GM19023 (cell line): ENCODE data around the gene SMCP.

Source experiments
- ATAC-seq: cut with Tn5 transposase; IDR thresholded peaks from one replicate; pipeline ENCODE4 v1.9.1; 2021; ENCODE audit warnings: mild to moderate bottlenecking, moderate library complexity; ENCODE audit not compliant: unreplicated experiment

The SMCP gene

DNA sequence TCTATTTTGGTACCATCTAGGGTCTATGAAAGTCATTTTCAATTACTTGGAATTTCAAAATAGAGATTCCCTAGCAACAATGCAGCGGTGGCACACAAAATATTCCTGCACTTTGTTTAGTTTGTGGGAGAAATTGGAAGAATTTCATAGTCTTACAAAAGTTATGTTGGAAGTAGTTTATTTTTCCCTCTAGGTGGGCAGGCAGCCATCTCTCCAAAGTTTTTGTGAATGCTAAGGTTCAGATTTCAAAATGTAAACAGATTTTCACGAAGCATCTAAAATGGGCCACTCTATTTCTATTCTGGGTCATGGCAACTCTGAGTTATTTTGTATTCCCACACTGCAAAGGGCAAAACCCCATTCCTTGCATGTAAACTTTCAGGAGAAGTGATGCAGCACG is 8.0 kb downstream of the SMCP start:
- no peak for ATAC-seq

DNA sequence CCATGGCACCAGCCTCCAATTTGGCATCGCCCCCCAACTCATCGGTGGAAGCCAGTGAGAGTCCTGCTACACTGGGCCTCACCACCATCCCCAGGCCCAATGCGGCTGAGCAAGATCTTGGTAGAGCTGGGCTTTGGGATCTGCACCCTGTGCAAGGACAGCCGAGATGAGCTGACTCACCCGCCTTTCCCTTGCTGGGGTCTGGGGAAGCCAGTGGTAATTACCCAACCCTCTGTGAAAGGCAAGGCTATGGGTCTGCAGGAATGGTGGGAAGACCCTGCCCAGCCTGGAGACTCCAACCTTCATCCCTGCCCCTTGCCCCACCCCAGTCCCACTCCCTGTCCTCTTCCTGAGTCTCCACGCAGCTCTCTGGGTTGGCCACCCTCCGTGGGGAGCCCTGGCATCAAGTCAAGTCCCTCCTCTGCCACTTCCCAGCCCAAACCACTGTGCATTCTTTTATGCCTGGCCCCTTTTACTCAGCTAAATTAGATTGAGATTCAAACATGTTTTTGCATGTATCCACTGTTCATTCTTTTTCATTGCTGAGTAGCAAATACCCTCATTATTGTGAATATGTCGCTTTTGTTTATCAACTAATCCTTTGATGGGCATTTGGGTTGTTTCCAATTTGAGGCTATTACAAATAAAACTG is 8.8 kb downstream of the SMCP start:
- ATAC-seq, result no peak

DNA sequence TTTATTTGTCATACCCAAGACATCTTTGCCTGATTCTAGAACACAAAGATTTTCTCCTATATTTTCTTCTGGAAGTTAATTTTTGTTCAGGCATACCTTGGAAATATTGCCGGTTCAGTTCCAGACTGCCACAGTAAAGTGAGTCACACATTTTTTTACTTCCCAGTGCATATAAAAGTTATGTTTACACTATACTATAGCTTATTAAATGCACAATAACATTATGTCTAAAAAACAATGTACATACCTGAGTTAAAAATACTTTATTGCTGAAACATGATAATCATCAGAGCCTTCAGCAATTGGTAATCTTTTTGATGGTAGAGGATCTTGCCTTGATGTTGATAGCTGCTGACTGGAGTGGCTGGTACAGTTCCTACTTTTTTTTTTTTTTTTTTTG is 10.0 kb downstream of the SMCP start:
- ATAC-seq, result no peak

DNA sequence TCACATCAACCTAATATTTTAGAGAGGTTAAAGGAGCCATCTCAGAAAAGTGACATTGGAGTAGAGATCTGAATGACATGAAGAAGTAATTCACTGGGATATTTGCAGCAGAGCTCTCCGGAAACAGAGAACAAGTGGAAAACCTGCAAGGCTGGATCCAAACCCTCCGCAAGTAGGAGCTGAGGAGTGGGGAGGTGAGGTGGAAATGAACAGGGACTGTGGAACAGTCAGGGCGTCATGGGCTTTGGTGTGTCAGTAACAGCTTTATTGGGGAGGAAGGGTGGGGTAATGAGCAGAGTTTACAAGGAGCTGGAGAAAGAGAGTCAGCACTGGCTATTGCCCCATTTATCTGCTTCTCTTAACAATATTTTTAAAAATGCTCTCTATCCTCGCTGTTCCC is 20.9 kb downstream of the SMCP start:
- no peak for ATAC-seq

DNA sequence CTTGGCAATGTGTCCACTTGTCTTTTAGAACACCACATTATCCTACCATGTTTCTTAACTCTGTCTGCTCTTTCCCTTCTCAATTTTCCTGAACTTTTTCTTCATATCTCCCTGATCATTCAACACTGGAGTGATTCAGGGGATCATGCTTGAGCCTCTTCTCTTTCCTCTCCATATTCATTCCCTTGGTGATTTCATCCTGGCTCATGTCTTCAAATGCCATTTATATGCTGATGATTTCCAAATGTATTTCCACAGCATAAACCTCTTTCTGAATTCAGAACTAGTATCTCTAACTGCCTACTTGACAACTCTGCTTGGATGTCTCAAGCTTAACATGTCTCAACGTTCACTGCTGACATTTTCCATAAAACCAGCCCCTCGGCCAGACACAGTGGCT is 21.8 kb downstream of the SMCP start:
- ATAC-seq, result no peak

DNA sequence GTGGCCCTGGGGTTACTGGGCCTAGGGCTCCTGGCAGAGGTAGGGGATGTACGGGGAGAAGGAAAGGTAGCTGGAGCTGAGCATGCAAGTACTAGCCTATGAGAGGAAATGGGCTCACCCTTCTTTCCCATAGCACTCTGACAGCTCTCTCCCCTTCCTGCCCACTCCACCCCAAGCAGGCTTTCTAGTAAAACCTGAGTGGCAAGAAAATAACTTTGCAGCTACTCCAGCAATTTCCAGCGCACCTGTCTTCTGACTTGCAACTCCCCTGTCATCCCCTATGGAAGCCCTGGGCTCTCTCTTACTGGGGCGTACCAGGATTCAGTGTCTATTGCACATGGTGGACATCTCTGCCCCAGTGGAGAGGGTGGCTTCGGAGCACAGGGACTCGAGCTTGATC is 23.5 kb downstream of the SMCP start:
- ATAC-seq, result no peak

DNA sequence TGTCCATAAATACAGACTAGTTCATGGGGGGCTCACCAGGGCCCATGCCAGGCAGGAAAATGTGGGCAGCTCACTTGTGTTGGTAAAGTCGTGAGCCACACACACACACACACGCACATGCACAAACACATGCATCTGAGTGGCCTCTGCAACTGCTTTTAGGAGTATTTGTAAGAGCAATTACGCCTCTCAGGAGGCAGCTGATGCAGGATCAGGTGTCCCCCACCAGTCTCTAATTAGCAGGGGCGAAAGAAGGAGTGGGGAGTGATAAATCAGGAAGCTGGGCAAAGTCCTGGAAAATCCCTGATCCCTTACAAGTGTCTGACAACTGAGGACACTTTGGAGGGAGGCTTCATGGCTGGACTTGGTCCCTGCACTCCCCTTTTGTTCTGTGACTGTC is 24.5 kb downstream of the SMCP start:
- ATAC-seq, result no peak

DNA sequence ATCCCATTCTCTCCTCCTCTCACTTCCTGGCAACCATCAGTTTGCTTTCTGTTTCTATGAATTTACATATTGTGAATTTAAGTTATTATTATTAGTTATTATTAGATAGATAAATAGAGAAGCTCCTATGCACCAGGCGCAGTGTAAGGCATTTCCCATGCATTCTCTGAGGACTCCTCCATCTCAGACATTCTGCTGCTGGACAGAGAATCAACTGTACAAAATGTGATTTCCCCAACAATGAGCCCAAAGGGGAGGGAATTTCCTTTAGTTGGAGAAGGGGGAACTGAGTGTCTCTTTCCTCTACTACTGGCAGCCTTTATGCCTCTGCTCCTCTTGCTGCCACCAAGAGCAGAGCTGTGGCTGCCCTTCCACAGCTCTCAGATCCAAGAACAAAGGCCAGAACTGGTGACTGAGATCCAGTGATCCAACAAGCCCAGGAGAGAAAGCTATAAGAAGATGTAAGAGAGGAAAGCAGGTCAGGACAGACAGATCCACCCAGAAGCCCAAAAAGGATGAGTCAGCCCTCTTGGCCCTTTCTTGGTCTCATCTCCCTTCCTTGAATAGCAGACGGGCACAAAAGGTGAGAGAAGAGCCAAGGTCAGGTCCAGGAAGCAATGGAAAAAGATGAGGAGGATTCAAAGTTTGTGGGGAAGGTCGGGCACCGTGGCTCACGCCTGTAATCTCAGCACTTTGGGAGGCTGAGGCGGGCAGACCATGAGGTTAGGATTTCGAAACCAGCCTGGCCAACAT is 26.7 kb downstream of the SMCP start:
- ATAC-seq, result no peak

DNA sequence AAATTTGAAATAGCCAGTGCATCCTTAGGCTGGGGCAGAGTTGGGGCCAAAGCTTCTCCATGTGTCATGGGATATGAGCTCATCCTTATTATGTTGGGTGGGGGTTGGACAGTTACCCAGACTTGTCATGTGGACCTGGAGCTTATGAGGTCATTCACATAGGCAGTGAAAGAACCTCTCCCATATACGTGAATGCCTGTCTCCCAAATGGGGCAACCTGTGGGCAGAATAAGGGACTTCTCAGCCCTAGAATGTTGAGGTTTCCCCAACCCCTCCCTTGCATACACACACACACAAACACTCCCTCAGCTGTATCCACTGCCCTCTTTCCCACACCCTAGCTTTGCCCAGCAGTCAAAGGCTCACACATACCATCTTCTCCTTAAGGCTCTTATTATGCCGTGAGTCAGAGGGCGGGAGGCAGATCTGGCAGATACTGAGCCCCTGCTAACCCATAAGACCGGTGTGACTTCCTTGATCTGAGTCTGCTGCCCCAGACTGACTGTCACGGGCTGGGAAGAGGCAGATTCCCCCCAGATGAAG is 28.0 kb downstream of the SMCP start:
- no peak for ATAC-seq

DNA sequence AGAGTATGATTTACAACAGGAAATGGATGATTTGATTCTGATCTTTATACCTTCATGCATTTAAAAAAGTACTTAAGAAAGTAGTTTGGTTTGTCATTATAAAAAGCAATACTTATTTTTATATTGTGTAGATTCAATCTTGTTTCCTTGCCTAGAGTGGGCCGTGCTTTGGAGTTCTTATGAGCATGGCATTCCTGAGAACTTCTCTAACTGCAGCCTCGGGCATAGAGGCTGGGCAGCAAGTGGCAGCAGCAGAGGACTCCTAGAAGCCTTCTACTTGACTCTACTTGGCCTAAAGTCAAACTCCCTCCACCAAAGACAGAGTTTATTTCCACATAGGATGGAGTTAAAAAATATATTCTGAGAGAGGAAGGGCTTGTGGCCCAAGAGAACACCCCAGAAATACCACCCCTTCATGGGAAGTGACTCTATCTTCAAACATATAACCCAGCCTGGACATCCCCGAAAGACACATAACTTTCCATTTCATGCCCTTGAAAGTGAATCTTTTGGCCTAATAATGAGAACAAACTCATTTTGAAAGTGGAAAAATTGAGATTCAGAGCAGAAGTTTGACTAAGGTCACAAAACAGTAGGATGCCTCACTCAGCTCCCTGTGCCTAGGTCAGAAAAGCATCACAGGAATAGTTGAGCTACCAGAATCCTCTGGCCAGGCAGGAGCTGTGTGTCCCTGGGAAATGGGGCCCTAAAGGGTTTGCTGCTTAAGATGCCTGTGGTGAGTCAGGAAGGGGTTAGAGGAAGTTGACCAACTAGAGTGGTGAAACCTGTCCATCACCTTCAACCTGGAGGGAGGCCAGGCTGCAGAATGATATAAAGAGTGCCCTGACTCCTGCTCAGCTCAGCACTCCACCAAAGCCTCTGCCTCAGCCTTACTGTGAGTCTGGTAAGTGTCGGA is 29.8 kb downstream of the SMCP start, which contains the start of gene IVL:
TSS of gene IVL (plus strand) at position 861 of the 916 bp plus-strand sequence. CDS start 1,252 bp downstream, outside the sequence.
- ATAC-seq, result no peak

DNA sequence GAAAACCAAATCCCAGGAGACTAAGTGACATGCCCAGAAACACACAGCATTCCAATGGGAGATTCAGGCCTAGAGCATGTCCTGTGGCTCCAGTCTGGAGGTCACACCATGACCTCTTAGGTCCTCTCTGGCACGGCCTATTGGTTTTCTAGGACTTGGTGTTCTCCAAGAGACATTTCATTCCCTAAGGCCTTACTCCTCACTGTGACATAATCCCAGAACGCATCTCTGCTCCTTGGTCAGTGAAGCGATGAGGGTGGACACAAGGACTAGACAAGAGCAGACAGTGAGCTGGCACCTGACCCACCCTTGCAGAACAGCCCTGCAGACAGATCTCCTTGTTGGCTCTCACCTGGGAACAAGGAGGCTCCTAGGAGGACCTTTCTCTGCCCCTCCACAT is 31.1 kb downstream of the SMCP start:
- no peak for ATAC-seq

DNA sequence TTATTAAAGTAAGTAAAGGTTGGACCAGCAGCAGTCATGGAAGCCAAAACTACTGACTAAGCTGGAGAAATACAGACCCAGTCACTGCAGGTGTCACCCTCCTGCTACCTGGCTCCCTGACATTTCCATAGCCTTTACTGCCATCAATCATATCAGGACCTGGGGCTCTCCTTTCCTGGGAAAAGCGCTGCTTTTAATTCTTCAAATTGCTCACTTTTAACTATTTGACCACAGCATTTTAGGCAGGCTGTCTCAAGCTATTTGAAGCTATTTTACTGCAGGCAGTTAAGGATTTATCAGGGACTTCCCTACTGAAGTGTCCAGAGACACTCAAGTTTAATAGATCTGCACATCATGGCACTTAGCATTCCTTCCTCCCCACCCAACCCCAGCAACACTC is 34.3 kb downstream of the SMCP start:
- no peak for ATAC-seq

DNA sequence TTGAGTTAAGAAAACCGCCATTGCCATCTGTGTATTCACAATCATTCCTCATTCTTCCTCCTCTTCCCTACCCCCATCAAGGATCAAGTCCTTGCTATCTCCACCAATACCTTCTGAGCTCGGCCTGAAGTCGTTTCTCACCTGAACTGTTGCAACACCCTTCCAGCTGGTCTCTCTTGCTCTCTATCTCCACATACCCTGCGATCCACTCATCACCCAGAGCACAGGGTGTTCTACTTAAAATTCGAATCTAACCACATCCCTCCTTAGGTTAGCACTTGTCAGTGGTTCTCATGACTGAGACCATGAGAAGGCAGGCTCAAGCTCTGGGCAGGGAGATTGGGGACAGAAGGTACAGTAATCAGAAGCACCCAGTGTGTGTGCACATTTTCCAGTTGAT is 34.8 kb downstream of the SMCP start:
- ATAC-seq, result no peak

DNA sequence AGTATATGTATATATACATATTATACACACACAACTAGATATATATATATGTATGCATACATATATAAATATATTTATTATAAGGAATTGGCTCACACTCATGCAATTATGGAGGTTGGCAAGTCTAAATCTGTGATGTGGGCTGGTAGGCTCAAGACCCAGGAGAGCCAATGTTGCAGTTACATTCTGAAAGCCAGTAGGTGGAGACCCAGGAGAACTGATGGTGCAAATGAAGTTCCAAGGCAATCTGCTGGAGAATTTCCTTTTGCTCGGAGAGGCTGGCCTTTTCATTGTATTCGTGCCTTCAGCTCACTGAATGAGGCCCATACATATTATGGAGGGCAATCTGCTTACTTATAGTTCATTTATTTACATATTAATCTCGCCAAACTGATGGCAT is 39.7 kb downstream of the SMCP start:
- ATAC-seq, result no peak

DNA sequence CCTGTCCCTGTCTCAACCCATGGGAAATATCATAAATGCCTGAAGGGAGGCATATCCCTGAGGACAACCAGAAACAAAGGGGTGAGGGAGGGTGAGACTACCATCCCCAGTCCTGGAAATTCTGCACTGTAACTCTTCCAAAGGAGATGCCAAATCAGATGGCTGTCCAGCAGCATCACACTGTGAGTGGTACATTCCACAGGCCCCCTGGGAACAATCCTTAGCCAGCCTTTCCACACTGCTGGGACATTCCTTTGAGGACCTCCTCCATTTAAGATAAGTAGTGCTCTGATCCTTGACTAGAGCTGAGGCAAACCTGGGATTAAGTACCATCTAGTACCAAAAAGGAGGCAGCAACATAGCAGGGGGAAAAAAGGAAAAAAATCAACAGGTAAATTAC is 40.9 kb downstream of the SMCP start:
- ATAC-seq, result no peak

DNA sequence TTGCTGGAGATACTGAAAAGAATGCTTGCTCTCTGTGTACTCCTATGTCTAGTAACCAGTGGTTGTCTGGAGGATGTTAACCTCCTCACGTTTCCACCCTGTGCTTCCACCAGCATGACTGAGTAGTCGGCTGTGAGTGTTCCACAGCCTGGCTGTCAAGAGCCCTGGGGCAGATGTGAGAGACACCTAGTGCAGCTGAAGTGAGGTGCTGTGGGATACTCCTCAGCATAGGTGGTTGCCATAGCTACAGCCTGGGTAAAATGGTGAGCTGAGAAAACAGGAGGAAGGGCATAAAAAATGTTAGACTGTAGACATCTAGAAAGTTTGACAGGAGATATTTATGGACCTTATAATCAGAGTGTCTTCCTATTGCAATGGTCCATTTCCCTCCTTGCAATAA is 46.1 kb downstream of the SMCP start:
- no peak for ATAC-seq

DNA sequence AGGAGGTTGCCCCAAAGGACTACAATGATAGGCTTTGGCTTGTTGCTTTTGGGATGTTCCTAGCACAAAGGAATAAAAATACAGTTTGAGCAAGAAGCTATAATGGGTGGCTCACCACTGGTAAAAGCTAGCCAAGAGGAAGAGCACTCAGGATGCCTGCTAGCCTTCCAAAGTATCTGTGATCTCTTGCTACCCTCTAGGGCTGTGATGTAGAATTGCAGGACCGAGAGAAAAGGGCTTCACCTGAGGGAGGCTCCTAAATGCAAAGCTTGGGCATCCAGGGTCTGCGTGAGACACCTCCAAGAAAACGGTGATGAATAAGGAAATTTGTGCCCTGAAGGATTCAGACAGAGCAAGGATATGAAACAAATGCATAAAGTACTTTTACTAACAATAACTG is 48.0 kb downstream of the SMCP start:
- ATAC-seq, result no peak

DNA sequence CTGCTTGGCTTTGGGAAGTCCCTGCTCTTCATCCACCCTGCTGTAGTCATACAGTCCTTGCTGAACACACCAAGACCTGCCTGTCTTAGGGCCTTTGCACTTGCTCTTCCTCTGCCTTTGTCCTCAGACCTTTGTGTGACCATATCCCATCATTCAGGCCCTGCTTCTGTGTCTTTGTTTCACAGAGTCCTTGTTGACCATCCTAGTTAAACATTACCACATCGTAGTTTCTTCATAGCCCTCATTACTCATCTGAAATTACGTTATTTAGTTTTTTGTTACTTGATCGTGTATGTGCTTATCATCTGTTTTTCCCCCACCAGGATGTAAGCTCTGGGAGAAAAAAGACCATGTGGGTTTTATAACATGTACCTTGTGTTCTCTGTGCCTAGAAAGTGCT is 50.5 kb downstream of the SMCP start:
- no peak for ATAC-seq

DNA sequence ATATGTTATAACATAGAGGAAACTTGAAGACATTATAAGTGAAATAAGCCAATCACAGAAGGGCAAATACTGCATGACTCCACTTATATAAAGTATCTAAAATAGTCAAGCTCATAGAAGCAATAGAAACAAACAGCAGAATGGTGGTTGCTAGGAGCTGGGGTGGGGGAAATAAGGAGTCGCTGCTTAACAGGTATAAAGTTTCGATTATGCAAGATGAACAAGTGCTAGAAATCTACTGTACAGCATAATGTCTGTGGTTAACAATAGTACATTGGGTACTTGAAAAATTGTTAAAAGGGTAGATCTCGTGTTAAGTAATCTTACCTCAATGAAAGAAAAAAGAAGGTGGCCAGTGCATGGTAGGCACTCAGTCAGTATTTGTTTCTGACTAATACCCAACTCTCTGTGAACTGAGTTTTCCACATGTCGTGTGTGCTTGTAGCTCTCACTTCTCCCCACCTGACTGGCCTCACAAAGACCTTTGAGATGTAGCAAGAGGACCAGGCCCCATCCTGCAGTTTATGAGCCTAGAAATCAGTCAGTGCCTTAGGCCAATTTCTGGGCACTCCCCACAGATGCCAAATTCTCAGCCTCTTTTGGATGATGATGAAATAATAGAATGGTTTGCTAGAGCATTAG is 54.2 kb downstream of the SMCP start:
- no peak for ATAC-seq

DNA sequence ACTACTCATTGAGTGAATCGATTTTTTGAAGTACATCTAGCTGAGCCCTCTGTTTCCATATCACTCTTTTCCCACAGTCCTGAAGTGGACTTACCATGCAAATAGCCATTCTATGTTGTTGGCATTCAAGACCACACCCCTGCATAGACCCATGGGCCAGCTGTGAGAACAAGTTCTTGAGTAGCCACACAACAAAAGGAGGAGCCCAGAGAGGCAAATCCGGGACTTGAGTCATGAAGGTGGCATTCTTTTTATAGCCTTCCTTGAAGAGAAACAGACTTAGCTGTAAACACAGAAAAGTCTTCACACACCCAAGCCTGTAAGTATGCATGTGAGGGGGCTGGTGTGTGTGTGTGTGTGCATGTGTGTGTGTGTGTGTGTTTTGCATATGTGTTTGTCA is 55.1 kb downstream of the SMCP start:
- no peak for ATAC-seq
